Glomerular visceral epithelial cell (primary cell): ENCODE data around the gene SLC43A3.
A peak's percentile ranks its signal among the peaks of the same experiment; 100 is the strongest.
"Not testable (repeated sequence)": the region's sequence is repeated elsewhere in the genome, so short reads cannot be mapped to it uniquely, and the experiment has no call there.

Experiments used
- DNase-seq: peaks from one replicate; pipeline ENCODE4 v3.0.0-alpha.2; 2016; ENCODE audit errors: extremely low spot score

SLC43A3 gene

GRCh38 chr11:57459164-57460021 lies 32.5 kb upstream of the SLC43A3 start:
- DNase-seq = no peak

GRCh38 chr11:57458410-57459163 lies 31.7 kb upstream of the SLC43A3 start:
- DNase-seq = peak; percentile 31

- DNase-seq = no peak
These were observed 31.1 kb upstream of the SLC43A3 start for GRCh38 chr11:57458060-57458409.

GRCh38 chr11:57457643-57458023 lies 30.7 kb upstream of the SLC43A3 start:
- DNase-seq = no peak

GRCh38 chr11:57456960-57457642 lies 30.2 kb upstream of the SLC43A3 start:
- DNase-seq = peak; percentile 85

GRCh38 chr11:57453543-57454177 lies 26.7 kb upstream of the SLC43A3 start:
- no peak for DNase-seq

GRCh38 chr11:57446055-57446454 lies 19.1 kb upstream of the SLC43A3 start:
- no peak for DNase-seq

GRCh38 chr11:57445122-57445394 lies 18.1 kb upstream of the SLC43A3 start:
- not testable (repeated sequence) for DNase-seq

- DNase-seq = no peak
These were observed 17.6 kb upstream of the SLC43A3 start for GRCh38 chr11:57444362-57445121.

GRCh38 chr11:57440744-57441414 lies 14.0 kb upstream of the SLC43A3 start:
- no peak for DNase-seq

GRCh38 chr11:57439786-57440185 lies 12.9 kb upstream of the SLC43A3 start:
- no peak for DNase-seq

- no peak for DNase-seq
These were observed 11.7 kb upstream of the SLC43A3 start for GRCh38 chr11:57438345-57439285.

- no peak for DNase-seq
These were observed 9.1 kb upstream of the SLC43A3 start for GRCh38 chr11:57436031-57436430.

- DNase-seq = peak; percentile 74
These were observed 8.0 kb upstream of the SLC43A3 start for GRCh38 chr11:57434640-57435546.

- peak; percentile 88 for DNase-seq
These were observed 5.8 kb upstream of the SLC43A3 start for GRCh38 chr11:57432714-57433163.

- DNase-seq = no peak
These were observed 5.2 kb upstream of the SLC43A3 start for GRCh38 chr11:57432149-57432561.

- no peak for DNase-seq
These were observed 4.0 kb upstream of the SLC43A3 start for GRCh38 chr11:57430952-57431351.

- DNase-seq = no peak
These were observed 3.0 kb upstream of the SLC43A3 start for GRCh38 chr11:57429946-57430345.

GRCh38 chr11:57428643-57429042 lies 1.7 kb upstream of the SLC43A3 start:
- DNase-seq = no peak
